B cell (primary cell): ENCODE measurements around the gene TAL1.

Source experiments
- CTCF ChIP-seq: fragments of 200-600 bp; IDR thresholded peaks from one replicate; pipeline ENCODE4 v1.8.0; 2022; ENCODE audit warnings: antibody characterized with exemption, mild to moderate bottlenecking
- EZH2 ChIP-seq: IDR thresholded peaks from 2 replicates; pipeline ENCODE4 v1.6.1; 2012; ENCODE audit warnings: borderline replicate concordance, low read depth, mild to moderate bottlenecking, moderate library complexity, low read length; ENCODE audit not compliant: insufficient read depth, poor library complexity, severe bottlenecking

GRCh38 chr1:47211796-47212269 is 20.2 kb downstream of the TAL1 start:
- TF ChIP-seq CTCF (no peak), EZH2 (no peak)
